WERI-Rb-1 (cell line): ENCODE measurements around the gene ELF1.
"Not testable (repeated sequence)": the region's sequence is repeated elsewhere in the genome, so short reads cannot be mapped to it uniquely, and the experiment has no call there.

Experiments used
- DNase-seq: peaks from one replicate; pipeline ENCODE4 v3.0.0-alpha.2; 2020
- H3K27ac ChIP-seq: fragments of 250-450 bp; sonication (Bioruptor Pico); 2 replicates; pipeline ENCODE4 v1.5.1; 2020; ENCODE audit warnings: mild to moderate bottlenecking, moderate library complexity
- H3K27me3 ChIP-seq: fragments of 250-450 bp; sonication (Bioruptor Pico); 2 replicates; pipeline ENCODE4 v1.5.1; 2021; ENCODE audit warnings: mild to moderate bottlenecking, low read depth, moderate library complexity; ENCODE audit not compliant: insufficient read depth, severe bottlenecking
- H3K36me3 ChIP-seq: fragments of 250-450 bp; sonication (Bioruptor Pico); 2 replicates; pipeline ENCODE4 v1.5.1; 2020; ENCODE audit warnings: mild to moderate bottlenecking, moderate library complexity
- H3K4me3 ChIP-seq: 2 replicates; pipeline ENCODE4 v1.5.1; 2011; ENCODE audit warnings: low read depth, mild to moderate bottlenecking, control low read depth, low read length
- H3K9me3 ChIP-seq: fragments of 250-450 bp; sonication (Bioruptor Pico); 2 replicates; pipeline ENCODE4 v1.5.1; 2021; ENCODE audit warnings: mild to moderate bottlenecking, moderate library complexity; ENCODE audit not compliant: severe bottlenecking
- TF ChIP-seq, protein P1 (sequence below): IDR thresholded peaks from 2 replicates; pipeline ENCODE4 v1.5.1; 2011; ENCODE audit warnings: low read depth, mild to moderate bottlenecking, control low read depth, inconsistent platforms, low read length

ELF1 gene

DNA sequence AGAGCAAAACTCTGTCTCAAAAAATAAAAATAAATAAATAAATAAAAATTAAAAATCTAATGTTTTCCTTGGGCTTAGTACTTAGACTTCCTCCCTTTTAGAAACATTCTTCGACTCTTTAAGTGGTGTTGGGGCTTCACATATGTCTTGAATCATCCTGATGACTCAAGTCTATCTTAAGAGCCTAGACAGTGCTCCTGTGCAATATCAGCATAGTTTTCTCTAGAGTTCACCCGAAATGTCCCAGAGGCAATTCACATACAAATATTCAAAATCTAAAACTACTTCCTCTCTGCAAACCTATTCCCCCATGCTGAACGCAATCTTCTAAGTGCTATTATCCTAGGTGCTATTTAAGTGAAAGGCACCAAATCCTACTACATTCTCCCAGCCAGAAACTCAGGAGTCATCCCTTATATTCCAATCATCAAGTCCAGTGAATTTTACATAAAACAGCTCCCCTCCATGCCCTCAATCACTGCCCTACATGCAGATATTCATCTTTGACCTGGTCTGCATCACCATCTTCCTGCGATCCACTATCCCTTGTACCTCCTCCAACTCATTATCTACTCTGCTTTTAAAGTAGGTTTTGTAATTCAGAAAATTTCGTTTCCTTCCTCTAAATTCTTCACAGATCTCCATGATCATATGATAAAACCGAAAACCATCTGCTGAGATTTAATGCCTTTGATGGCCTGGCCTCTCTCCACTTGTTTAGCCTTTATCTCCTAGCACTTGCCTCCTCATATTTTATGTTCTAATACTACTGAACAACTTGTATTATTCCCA, 102.7 kb downstream of the ELF1 start:
- no peak for DNase-seq
- TF ChIP-seq, protein P1, sequence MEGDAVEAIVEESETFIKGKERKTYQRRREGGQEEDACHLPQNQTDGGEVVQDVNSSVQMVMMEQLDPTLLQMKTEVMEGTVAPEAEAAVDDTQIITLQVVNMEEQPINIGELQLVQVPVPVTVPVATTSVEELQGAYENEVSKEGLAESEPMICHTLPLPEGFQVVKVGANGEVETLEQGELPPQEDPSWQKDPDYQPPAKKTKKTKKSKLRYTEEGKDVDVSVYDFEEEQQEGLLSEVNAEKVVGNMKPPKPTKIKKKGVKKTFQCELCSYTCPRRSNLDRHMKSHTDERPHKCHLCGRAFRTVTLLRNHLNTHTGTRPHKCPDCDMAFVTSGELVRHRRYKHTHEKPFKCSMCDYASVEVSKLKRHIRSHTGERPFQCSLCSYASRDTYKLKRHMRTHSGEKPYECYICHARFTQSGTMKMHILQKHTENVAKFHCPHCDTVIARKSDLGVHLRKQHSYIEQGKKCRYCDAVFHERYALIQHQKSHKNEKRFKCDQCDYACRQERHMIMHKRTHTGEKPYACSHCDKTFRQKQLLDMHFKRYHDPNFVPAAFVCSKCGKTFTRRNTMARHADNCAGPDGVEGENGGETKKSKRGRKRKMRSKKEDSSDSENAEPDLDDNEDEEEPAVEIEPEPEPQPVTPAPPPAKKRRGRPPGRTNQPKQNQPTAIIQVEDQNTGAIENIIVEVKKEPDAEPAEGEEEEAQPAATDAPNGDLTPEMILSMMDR, result no peak
- Histone ChIP-seq H3K9me3 (no peaks in the 10 kb centered on the region), H3K27ac (no peak overlapping the region), H3K27me3 (no peaks in the 10 kb centered on the region), H3K36me3 (no peaks in the 10 kb centered on the region), H3K4me3 (no peak overlapping the region)

DNA sequence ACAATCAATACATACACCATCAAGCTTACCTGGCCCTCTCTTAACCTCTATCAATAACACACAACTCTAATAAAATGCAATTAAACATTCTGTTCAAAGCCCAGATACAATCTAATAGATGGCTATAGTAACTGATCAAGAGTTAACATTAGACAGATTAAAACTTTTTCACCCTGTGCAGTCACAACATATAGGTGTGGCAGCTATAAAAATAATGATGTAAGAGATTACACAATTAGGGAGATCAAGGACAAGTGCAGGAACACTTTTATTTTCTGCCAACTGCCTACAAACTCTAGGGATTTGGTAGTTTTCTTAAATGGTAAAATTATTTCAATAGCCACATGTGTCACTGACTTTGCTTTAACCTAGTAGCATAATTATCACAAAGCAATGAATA, 104.3 kb downstream of the ELF1 start:
- not testable (repeated sequence) for H3K4me3 ChIP-seq, H3K9me3 ChIP-seq, H3K27ac ChIP-seq, H3K36me3 ChIP-seq, DNase-seq, H3K27me3 ChIP-seq

DNA sequence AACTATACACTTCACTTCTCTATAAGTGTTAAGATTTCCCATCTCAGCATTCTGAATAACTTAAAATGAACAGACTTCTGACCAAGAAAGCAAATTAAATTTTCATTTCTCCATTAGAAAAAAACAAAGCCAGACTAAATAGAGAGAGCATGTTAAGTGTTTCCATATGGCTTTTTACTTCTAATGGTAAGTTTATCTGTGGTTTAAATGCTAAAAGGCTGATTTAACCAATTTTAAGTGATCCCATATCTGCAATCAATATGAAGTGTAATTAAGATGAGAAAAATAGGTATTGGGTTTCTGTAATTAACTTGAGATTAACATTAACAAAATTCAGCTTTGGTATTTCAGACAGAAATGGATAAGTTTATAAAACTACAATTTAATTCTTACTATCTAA, 107.8 kb downstream of the ELF1 start:
- Histone ChIP-seq H3K4me3 (no peak overlapping the region), H3K27me3 (no peaks in the 10 kb centered on the region), H3K36me3 (no peaks in the 10 kb centered on the region), H3K27ac (no peak overlapping the region), H3K9me3 (no peaks in the 10 kb centered on the region)
- TF ChIP-seq, protein P1, result no peak
- no peak for DNase-seq

DNA sequence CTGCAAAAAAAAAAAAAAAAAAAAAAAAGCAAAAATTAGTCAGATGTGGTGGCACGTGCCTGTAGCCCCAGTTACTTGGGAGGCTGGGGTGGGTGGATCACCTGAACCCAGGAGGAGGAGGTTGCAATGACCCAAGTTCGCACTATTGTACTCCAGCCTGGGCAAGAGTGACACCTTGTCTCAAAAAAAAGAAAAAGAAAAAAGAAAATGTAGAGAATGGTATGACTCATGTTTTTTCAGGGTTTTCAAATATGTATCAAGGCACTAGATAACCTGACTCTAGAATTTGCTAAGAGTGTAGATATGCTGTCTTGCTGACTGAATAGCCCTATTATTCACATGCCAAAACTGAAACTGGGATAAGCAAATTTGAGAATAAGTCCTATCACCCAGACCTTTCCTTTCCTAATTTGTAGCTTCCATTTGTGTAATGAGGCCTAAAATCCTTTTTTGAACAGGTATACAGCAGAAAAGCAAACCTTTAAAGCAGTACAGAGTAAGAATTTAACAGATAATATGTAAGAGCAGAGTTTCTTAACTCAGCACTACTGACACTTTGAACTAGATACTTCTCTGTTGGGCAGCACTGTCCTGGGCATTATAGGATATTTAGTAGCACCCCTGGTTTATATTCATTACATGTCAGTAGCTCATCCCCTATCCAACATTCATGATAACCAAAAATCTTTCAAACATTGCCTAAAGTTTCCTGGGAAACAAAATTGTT, 108.6 kb downstream of the ELF1 start:
- DNase-seq, result no peak
- Histone ChIP-seq H3K36me3 (no peaks in the 10 kb centered on the region), H3K9me3 (no peaks in the 10 kb centered on the region), H3K27me3 (no peaks in the 10 kb centered on the region), H3K4me3 (no peak overlapping the region), H3K27ac (no peak overlapping the region)
- TF ChIP-seq, protein P1, result no peak

DNA sequence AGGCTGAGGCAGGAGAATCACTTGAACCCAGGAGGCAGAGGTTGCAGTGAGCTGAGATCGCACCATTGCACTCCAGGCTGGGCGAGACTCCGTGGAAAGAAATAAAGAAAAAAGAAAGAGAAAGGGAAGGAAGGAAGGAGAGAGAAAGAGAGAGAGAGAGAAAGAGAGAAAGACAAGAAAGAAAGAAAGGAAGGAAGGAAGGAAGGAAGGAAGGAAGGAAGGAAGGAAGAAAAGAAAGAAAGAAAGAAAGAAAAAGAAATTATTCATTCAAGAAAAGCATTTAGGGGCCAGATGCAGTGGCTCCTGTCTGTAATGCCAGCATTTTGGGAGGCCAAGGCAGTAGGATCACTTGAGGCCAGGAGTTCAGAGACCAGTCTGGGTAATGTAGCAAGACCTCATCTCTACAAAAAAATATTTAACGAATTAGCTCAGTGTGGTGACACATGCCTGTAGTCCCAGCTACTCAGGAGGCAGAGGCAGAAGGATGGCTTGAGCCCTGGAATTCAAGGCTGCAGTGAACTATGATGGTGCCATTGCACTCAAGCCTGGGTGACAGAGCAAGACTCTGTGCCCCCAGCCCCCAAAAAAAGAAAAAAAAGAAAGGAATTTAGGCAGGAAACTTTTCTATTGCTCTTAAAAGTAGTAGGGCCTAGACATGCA, 109.4 kb downstream of the ELF1 start:
- not testable (repeated sequence) for DNase-seq, H3K27ac ChIP-seq, H3K4me3 ChIP-seq, H3K9me3 ChIP-seq, H3K36me3 ChIP-seq, H3K27me3 ChIP-seq

DNA sequence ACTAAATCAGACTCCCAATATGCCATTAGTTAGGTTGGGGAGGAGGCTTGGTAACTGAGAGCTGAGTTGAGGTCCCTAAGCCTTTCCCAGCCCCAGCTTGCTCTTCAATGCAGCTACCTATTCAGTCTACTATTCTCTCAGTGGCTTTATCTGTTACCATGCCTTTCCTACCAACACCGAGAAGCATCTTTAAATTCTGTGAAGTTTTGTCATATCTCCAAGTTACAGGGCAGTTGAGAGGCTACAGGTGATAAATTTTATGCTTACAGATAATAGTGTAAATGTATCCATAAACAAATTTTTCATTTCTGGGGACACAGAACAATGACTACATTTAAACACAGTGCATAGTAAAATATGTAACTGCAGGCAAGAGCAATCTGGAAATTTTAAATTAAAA, 110.6 kb downstream of the ELF1 start:
- DNase-seq, result no peak
- no peaks in the 10 kb centered on the region for H3K9me3 ChIP-seq
- no peaks in the 10 kb centered on the region for H3K27me3 ChIP-seq
- H3K4me3 ChIP-seq, result no peak overlapping the region
- TF ChIP-seq, protein P1, result no peak
- H3K27ac ChIP-seq, result no peak overlapping the region
- H3K36me3 ChIP-seq, result no peaks in the 10 kb centered on the region

DNA sequence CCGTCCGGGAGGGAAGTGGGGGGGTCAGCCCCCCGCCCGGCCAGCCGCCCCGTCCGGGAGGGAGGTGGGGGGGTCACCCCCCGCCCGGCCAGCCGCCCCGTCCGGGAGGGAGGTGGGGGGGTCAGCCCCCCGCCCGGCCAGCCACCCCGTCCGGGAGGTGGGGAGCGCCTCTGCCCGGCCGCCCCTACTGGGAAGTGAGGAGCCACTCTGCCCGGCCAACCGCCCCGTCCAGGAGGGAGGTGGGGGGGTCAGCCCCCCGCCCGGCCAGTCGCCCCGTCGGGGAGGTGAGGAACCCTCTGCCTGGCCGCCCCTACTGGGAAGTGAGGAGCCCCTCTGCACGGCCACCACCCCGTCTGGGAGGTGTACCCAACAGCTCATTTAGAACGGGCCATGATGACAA, 118.1 kb downstream of the ELF1 start:
- not testable (repeated sequence) for H3K27ac ChIP-seq, DNase-seq

DNA sequence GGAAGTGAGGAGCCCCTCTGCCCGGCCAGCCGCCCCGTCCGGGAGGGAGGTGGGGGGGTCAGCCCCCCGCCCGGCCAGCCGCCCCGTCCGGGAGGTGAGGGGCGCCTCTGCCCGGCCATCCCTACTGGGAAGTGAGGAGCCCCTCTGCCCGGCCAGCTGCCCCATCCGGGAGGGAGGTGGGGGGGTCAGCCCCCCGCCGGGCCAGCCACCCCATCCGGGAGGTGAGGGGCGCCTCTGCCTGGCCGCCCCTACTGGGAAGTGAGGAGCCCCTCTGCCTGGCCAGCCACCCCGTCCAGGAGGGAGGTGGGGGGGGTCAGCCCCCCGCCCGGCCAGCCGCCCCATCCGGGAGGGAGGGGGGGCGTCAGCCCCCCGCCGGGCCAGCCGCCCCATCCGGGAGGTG, 118.5 kb downstream of the ELF1 start:
- not testable (repeated sequence) for H3K27me3 ChIP-seq, H3K27ac ChIP-seq, DNase-seq, H3K9me3 ChIP-seq, H3K36me3 ChIP-seq, H3K4me3 ChIP-seq

More for the DNA sequence above, 118.1 kb downstream of the ELF1 start:
- H3K9me3 ChIP-seq, H3K27me3 ChIP-seq, H3K4me3 ChIP-seq, H3K36me3 ChIP-seq: not testable (repeated sequence)
